ENCODE results near the gene UGT2A2.
"Not testable (repeated sequence)": the region's sequence is repeated elsewhere in the genome, so short reads cannot be mapped to it uniquely, and the experiment has no call there.

Gene UGT2A2
- 0 reads per million in 4 experiments for total RNA-seq

GRCh38 chr4:69639542-69639941, at the start of gene UGT2A2:
Gene UGT2A2, minus strand, starts transcription at chr4:69639642. Its CDS starts 2 bp downstream, at chr4:69639640.
- no peak for DNase-seq

- DNase-seq, result no peak
Measured at GRCh38 chr4:69684804-69685203, 45.4 kb upstream of the UGT2A2 start.

DNA sequence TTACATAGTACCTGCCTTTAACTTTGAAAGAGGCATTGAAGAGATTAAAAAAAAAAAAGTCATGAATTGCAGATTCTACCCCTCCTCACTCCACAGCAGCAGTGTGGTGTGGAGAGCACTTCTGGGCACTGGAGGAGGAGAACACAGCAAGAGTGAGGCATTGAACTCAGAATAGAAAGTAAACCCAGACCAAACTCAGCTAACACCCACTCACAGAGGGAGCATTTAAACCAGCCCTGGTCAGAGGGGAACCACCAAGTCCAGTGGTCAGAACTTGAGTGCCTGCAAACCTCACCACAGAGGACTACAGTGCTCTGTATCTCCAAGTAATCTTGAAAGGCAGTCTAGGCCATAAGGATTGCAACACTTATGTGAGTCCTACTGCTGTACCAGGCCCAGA, 29.2 kb upstream of the UGT2A2 start:
- DNase-seq, result no peak

GRCh38 chr4:69664009-69664408, 24.6 kb upstream of the UGT2A2 start:
- DNase-seq, result not testable (repeated sequence)

DNA sequence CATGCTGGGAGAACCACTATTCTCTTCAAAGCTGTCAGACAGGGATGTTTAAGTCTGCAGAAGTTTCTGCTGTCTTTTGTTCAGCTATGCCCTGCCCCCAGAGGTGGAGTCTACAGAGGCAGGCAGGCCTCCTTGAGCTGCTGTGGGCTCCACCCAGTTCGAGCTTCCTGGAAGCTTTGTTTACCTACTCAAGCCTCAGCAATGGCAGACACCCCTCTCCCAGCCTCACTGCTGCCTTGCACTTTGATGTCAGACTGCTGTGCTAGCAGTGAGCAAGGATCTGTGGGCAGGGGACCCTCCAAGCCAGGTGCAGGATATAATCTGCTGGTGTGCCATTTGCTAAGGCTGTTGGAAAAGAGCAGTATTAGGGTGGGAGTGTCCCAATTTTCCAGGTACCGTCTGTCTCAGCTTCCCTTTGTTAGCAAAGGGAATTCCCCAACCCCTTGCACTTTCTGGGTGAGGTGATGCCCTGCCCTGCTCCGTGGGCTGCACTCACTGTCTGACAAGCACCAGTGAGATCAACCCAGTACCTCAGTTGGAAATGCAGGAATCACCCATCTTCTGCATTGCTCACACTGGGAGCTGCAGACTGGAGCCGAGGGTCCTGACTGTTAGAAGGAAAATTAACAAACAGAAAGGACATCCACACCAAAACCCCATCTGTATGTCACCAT, 21.8 kb upstream of the UGT2A2 start:
- not testable (repeated sequence) for DNase-seq

- DNase-seq, result no peak
Measured at GRCh38 chr4:69658133-69658532, 18.7 kb upstream of the UGT2A2 start.

GRCh38 chr4:69656653-69657158, 17.3 kb upstream of the UGT2A2 start:
- no peak for DNase-seq

DNA sequence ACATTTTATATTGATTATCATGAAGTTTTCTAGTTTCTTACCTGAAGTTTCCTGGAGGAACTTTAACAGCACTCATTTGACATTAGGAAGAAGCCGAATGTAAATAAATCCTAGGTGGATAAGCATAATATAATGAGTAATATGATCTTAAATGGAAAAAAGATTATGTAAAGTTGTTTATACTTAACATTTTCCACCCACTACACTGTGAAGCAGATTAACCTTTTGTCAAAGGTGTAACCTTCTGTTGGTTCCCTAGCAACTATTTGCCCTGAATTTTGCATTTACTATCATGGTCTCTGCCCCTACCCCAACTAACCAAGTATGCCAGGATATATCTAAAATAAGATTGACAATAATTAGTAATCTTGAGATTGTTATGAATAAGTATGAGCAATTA, 13.7 kb upstream of the UGT2A2 start, which contains the start of gene UGT2A1:
UGT2A1 (minus strand) TSS at position 101 of the 400 bp plus-strand sequence. CDS start 5,603 bp downstream, outside the sequence.
- no peak for DNase-seq

DNA sequence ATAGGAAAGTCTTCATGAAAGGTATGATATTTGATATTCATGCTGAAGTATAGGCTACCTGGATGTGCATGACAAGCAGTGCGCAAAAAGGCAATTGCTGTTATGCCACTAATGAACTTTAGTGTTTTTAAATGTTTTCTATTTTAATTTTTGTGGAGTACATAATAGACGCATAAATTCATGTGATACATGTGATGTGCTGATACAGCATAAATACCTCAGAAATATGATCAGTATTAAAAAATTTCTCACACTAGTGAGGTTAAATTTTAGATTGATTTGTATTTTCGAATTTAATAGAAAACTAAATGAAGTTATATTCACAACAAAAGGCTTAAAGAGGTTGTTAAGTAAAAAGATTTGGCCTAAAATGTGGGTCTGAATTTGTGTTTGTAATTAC, 11.4 kb upstream of the UGT2A2 start:
- DNase-seq, result no peak

GRCh38 chr4:69649629-69650028, 10.2 kb upstream of the UGT2A2 start:
- no peak for DNase-seq

DNA sequence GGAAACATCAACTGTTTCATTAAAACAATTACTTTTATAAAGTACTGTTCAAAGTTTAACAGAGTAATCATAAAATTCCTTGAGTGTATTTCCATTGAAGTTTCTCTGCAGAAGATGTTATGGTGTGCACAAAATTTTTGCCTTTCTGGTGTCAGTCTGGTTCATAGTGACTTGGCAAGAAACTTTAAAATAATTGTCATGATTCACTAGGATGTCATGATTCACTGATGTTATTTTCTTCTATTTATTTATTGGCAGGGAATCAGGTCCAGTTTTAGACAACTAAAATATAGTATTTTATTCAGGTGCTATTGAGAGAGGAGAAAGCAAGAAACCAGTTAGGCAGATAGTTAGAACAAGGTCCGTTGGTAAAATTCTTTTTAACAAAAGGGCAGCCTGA, 9.8 kb upstream of the UGT2A2 start:
- no peak for DNase-seq

GRCh38 chr4:69642961-69643360, 3.5 kb upstream of the UGT2A2 start:
- DNase-seq, result no peak

GRCh38 chr4:69640289-69640688, 847 bp upstream of the UGT2A2 start:
- no peak for DNase-seq

DNA sequence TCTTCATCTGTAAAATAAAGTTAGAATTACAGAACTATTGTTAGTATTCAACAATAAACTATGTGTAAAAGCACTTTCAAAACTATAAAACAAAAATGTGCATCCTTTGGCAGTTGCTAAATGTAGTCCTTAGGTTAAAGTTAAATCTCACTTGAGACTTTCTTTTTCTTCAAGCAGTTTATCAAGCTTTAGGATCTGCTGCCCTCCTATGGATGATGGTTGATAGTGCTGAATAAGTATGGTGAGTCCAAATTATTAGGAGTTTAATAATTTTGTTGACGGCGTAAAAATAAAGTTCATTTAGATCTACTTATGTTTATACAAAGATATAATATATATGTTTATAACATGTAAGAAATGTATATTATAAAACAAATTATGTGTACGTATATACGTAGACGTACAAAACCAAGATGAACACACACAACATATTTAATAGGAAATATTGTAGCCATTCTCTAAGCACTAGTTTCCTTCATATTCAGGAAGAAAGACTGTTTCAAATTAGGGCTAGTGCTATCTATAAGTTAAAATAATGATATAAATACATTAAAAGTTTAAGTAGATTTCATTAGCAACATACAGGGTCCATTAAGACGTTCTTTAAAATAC, 22.3 kb downstream of the UGT2A2 start:
- no peak for DNase-seq

DNA sequence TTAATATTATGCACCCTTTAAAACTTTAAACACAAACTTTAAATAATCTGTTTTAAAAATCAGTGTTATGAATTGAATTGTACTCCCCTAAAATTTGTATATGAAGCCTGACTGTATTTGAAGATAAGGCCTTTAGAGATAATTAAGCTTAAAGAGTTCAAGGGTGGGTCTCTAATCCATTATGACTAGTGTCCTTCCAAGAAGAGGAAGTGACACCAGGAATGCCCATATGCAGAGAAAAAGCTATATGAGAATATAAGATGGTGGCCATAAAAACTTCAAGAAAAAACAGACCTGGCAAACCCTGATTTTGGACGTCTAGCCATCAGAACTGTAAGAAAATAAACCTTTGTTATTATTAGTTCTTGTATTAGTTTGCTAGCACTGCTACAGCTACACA, 29.0 kb downstream of the UGT2A2 start:
- DNase-seq, result no peak

DNA sequence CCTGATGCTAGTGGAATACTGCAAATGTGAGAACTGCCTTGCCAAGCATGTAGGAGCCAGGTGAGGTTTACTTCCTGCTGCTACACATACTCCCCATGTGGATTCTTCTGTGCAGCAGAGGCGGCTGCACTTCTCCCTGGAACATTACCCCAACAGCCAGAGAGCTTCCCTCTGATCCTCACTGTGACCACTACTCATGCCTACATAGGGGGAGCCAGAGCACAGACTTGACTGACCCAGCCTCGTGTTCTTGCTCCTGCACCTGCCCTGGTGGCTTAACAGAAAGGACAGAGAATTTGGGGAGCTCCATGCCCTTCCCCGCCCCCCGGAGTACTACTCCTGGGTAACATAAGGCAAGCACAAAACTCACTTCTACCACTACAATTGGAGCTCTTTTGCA, 38.4 kb downstream of the UGT2A2 start:
- no peak for DNase-seq

GRCh38 chr4:69600013-69600412, 39.4 kb downstream of the UGT2A2 start:
- DNase-seq, result no peak

GRCh38 chr4:69594382-69594781, 45.1 kb downstream of the UGT2A2 start:
- DNase-seq, result no peak

- no peak for DNase-seq
Measured at GRCh38 chr4:69591364-69591763, 48.1 kb downstream of the UGT2A2 start.

GRCh38 chr4:69589884-69590283, 49.6 kb downstream of the UGT2A2 start:
- DNase-seq, result no peak

DNA sequence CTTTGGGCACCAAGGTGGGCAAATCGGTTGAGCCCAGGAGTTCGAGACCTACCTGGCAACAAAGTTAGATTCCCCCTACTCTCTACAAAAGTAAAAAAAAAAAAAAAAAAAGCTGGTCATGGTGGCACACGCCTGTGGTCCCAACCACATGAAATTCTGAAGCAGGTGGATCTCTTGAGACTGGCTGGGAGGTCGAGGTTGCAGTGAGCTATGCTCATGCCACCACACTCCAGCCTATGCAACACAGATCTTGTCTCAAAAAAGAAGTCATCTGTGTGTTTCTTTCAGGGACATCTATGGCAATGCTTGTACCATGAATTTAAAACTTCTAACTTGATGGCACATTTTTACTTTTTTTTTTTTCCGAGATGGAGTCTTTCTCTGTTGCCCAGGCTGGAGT, 55.3 kb downstream of the UGT2A2 start:
- DNase-seq, result no peak

DNA sequence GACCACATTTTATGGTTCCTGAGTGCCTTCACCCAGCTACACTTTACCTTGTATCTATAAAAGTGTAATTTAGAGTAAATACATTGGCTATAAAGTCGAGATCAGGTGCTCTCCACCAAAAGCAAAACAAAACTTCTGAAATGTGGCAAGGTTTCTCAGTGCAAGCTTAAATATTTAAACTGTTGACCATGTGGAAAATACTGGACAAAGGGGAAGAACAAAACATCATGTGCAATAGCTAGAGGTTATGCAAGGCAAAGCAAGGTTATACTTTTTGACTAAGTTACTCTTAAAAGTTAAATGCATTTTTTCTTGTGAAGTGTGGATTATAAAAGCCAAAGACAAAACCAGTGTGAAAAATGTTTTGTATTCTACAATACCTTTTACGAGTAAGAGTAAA, 55.9 kb downstream of the UGT2A2 start:
- DNase-seq, result no peak

GRCh38 chr4:69577245-69577644, 62.2 kb downstream of the UGT2A2 start:
- DNase-seq, result no peak

DNA sequence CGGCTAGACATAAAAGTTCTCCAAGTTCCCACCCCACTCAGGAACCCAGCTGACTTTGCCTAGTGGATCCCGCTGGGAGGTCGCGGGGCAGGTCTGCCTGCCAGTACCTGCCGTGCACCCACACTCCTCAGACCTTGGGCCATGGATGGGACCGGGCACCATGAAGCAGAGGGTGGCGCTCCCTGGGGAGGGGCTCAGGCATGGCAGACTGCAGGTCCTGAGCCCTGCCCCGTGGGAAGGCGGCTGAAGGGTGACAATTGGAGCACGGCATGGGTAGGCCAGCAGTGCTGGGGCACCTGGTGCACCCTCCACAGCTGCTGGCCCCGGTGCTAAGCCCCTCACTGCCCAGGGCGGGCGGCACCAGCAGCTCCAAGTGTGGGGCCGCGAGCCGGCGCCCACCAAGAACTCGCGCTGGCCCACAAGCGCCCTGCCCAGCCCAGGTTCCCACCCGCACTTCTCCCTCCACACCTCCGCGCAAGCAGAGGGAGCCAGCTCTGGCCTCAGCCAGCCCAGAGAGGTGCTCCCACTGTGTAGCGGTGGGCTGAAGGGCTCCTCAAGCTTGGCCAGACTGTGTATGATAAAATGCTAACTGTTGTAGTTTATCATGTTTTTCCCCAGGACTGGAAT, 63.1 kb downstream of the UGT2A2 start:
- no peak for DNase-seq

Data from effector CD8-positive, alpha-beta T cell (primary cell).